ENCODE results near the gene NLRP8. TPM values are rescaled to one million over a fixed set of nuclear protein-coding genes. Genes with fewer than 3 reads are reported as not detected.

NLRP8 gene
- not detected in 2 replicates for total RNA-seq (2021)
- long read RNA-seq = 0 reads

DNA sequence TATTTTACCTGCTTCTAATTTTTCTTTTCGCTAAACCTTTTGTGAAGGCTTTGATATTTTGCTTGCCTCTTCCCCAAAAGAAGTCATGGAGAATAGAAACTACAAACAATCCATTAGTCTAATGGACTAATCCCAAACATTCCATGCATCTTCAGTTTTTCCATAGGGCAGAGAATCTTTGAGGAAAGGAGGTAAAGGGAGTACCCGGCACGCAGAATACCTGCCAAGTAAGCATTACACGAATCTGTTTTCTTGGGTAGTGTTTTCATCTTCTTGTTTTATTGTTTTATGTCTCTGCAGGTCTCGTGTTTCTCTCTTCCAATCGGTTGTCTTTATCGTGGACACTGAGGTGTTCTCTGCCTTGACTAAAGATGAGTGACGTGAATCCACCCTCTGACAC is at the start of gene NLRP8:
TSS of gene NLRP8 (plus strand) at position 301 of the 400 bp plus-strand sequence.
- H2BK12ac ChIP-seq (ENCODE audit: insufficient read length, low read depth, low read length) = no peak within 1 kb of the TSS
- H3K9ac ChIP-seq (ENCODE audit: extremely low read depth, insufficient read length, low read length) = no peak within 1 kb of the TSS
- H2AFZ ChIP-seq (ENCODE audit: low read length) = no peak within 1 kb of the TSS
- H3K4ac ChIP-seq (ENCODE audit: low read depth, low read length) = no peak within 1 kb of the TSS
- H3K27me3 ChIP-seq (ENCODE audit: insufficient read depth, low read length) = no peaks in the 10 kb centered on the region
- no CpG with 5 or more reads among the region's 8 CpGs for WGBS (ENCODE audit: extremely low coverage, insufficient read length, low lambda C conversion rate)
- Mint-ChIP-seq H3K27ac (no peak within 1 kb of the TSS), H3K4me3 (no peak within 1 kb of the TSS), H3K27me3 (ENCODE audit: low read depth) (peaks cover 2% of the 10 kb centered on the region), H3K36me3 (ENCODE audit: insufficient read depth in 1 of 3, low read depth in 3 of 3) (peaks cover 12 to 40% (median 13%) of the 10 kb centered on the region in 3 experiments; a peak in 6 of 7 replicates), H3K4me1 (no peaks in the 10 kb centered on the region), H3K9me3 (peaks cover 85 to 92% of the 10 kb centered on the region in 2 experiments)
- DNase-seq = no peak
- H4K8ac ChIP-seq (replicated peaks; ENCODE audit: insufficient read length, low read depth, low read length) = no peak within 1 kb of the TSS
- H3K27ac ChIP-seq (ENCODE audit: insufficient read length, low read depth, low read length) = no peak within 1 kb of the TSS
- H3T11ph ChIP-seq (ENCODE audit: low read length) = no peak within 1 kb of the TSS
- no peak within 1 kb of the TSS for H2BK15ac ChIP-seq (ENCODE audit: low read depth, low read length)
- H4K91ac ChIP-seq (ENCODE audit: insufficient read length, low read depth, low read length) = no peak within 1 kb of the TSS
- H3K23ac ChIP-seq (ENCODE audit: insufficient read length, low read depth, low read length) = no peak within 1 kb of the TSS
- H3K23me2 ChIP-seq (ENCODE audit: insufficient read length, low read depth, low read length, poor library complexity, severe bottlenecking) = no peaks in the 10 kb centered on the region
- H4K5ac ChIP-seq (ENCODE audit: insufficient read length, low read depth, low read length) = no peak within 1 kb of the TSS
- no peaks in the 10 kb centered on the region for H3K79me2 ChIP-seq (ENCODE audit: insufficient read depth, low read length)
- H2AK5ac ChIP-seq (ENCODE audit: insufficient read length, low read length) = no peak within 1 kb of the TSS
- peaks cover 70% of the 10 kb centered on the region for H3K9me3 ChIP-seq (ENCODE audit: control insufficient read depth, low read depth, low read length)
- H3K4me1 ChIP-seq (ENCODE audit: insufficient read depth, low read length) = no peaks in the 10 kb centered on the region
- TF ChIP-seq, protein P1, sequence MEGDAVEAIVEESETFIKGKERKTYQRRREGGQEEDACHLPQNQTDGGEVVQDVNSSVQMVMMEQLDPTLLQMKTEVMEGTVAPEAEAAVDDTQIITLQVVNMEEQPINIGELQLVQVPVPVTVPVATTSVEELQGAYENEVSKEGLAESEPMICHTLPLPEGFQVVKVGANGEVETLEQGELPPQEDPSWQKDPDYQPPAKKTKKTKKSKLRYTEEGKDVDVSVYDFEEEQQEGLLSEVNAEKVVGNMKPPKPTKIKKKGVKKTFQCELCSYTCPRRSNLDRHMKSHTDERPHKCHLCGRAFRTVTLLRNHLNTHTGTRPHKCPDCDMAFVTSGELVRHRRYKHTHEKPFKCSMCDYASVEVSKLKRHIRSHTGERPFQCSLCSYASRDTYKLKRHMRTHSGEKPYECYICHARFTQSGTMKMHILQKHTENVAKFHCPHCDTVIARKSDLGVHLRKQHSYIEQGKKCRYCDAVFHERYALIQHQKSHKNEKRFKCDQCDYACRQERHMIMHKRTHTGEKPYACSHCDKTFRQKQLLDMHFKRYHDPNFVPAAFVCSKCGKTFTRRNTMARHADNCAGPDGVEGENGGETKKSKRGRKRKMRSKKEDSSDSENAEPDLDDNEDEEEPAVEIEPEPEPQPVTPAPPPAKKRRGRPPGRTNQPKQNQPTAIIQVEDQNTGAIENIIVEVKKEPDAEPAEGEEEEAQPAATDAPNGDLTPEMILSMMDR (conservative IDR thresholded peaks at IDR 0.05) = no peak
- no peak within 1 kb of the TSS for H3K18ac ChIP-seq (ENCODE audit: insufficient read length, low read depth, low read length)
- H3K56ac ChIP-seq (ENCODE audit: insufficient read length, low read depth, low read length) = no peak within 1 kb of the TSS
- H4K20me1 ChIP-seq (ENCODE audit: control insufficient read depth, insufficient read depth, insufficient read length) = no peaks in the 10 kb centered on the region
- H2BK120ac ChIP-seq (ENCODE audit: low read depth, low read length, poor library complexity, severe bottlenecking) = no peak within 1 kb of the TSS
- H2BK20ac ChIP-seq (ENCODE audit: low read depth, low read length, poor library complexity, severe bottlenecking) = no peak within 1 kb of the TSS
- no peak within 1 kb of the TSS for H2BK5ac ChIP-seq (ENCODE audit: insufficient read length, low read length)
- no peak within 1 kb of the TSS for H3K4me2 ChIP-seq (ENCODE audit: insufficient read depth, insufficient read length, low read length)
- no peaks in the 10 kb centered on the region for H3K79me1 ChIP-seq (ENCODE audit: insufficient read depth, low read depth, low read length, poor library complexity, severe bottlenecking)
- H3K14ac ChIP-seq (ENCODE audit: insufficient read depth, low read length) = no peak within 1 kb of the TSS
